Fibroblast of gingiva (primary cell): Measurements from ENCODE around the gene CCDC138.

ENCODE experiments used
- DNase-seq: peaks from one replicate; pipeline ENCODE4 v3.0.0-alpha.2; 2011; ENCODE audit warnings: low read depth

Gene CCDC138

DNA sequence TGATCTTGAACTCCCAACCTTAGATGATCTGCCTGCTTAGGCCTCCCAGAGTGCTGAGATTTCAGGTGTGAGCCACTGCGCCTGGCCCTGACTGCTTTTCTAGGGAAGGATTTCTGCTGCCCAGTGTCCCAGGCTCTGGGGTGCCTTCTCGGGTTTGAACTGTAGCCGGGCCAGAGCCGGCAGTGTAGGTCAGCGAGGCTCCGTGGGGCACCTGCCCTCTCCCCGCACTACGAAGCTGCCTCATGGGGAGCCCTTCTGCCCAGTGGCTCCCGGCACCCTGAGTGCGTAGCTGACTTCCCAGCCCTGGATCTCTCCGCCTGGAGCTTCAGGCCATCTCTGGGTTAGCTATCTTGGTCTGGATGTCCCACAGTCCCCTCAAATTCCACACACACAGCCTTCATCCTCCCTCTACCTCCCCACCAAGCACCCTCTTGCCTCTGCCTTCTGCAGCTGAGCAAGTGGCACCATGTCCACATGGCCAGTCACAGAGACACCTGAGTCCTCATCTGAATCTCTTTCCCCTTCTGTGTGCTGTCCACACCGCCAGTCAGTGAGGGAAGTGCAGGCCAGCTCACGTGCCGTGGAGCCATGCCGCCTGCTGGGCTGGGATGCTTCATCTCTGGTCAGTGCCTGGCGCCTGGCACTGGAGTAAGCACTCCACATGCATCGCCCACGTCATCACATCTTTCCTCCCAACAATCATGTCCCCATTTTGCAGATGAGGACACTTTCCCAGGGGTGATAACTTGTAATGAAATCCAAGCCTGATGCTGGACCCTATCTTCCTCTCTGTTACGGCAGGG lies 133.2 kb downstream of the CCDC138 start:
- no peak for DNase-seq

GRCh38 chr2:108920686-108921085 lies 134.1 kb downstream of the CCDC138 start:
- DNase-seq, result no peak

DNA sequence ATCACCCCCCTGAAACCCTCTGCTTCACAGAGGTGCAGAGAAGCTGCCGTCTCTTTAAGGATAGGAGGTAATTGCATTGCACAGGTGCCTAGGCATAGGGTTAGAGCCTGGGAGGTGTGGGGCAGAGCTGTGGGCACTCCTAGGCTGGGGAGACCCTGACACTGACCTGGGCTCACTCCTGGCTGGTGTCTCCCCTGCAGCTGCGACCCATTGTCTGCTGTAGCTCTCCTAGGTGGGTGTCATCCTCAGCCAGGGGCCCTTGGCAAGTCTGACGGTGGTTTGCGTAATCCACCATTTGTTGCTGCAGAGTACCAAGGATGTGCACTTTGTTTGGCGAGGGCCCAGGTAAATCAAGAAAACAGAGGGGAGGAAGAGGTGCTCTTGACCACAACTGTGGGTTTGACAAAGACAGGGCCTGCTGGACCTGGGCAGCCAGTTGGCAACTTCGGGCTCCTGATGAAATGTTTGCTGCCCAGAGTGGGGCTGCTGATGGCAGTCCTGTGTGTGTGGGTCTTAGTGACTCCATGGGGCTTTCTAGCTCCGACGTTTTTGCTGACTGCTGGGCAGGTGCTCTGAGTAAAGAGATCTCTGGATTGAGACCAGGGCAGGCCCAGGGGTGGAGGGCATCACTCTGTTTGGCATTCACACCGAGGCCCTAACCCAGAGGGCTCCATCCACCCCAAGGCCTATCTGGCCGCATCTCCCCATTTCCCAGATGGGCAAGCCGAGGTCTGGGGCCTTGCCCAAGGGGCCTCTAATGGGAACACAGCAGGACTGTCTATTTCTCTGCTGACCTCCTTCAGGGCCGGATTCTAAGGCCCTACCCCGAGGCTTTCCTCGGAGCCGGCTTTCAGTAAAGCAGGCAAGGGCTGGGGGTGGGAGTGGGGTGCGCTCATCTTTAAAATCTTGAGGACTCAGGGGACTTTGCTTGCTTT lies 134.8 kb downstream of the CCDC138 start:
- DNase-seq, result no peak

- DNase-seq, result no peak
These were observed 135.8 kb downstream of the CCDC138 start for GRCh38 chr2:108922141-108922915.

DNA sequence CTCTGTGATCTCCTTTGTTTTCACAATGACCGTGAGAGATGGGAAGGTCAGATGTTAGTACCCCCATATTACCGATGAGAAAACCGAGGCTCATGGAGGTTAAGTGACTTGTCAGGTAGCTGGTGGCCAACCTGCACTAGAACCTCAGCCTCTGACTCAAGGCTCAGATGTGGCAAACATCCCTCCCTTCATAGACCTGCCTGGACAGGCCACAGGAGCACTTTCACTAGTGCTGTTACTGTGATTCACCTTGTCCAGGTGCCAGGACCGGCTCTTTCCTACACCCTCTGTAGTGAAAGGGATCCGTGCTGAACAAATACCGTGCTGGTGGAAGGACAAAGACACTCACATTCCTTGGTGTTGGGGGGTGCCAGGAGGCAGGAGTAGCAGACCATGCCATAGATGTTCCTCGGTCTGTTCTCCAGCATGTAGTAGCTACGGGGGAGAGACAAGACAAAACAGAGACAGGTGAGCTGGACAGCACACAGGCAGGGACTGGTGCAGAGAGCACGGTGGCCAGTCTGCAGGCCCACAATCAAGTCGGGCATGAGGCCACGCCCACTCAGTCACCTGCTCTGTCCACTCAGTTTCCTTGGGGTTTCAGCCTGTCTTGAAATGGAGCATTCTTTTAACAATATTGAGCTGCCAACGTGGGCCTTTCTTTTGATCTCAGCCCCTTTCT lies 136.6 kb downstream of the CCDC138 start:
- no peak for DNase-seq

GRCh38 chr2:108923736-108924579 lies 137.4 kb downstream of the CCDC138 start:
- DNase-seq, result no peak

- no peak for DNase-seq
These were observed 138.1 kb downstream of the CCDC138 start for GRCh38 chr2:108924580-108925251.

DNA sequence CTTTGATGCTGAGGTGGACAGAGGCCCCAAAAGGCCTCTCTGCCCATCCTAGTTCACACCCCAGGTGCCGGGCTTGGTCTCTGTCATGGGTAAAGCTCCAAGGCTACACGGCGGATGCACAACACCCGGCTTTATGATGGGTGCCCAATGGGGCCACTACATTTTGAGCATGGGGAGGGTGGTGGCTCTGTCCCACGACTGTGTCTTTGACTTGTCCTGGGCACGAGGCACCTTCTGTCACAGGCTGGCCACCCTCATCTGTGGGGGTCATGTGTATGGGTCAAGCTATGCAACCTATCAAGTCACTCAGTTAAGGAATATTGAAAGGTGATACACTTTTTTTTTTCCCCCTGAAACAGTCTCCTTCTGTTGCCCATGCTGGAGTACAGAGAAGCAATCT lies 138.7 kb downstream of the CCDC138 start:
- no peak for DNase-seq

GRCh38 chr2:108925735-108926134 lies 139.2 kb downstream of the CCDC138 start:
- DNase-seq, result no peak
